ENCODE data around the gene C1QBP. TPM values are rescaled to one million over a fixed set of nuclear protein-coding genes. Genes with fewer than 3 reads are reported as not detected.
"Not testable (repeated sequence)": the region's sequence is repeated elsewhere in the genome, so short reads cannot be mapped to it uniquely, and the experiment has no call there.

Gene C1QBP
- total RNA-seq, 1 donor from 2014 or later: 232 TPM

GRCh38 chr17:5439446-5439764 lies 450 bp upstream of the C1QBP start:
- Histone ChIP-seq H3K4me3 (ENCODE audit: low read depth, low read length) (no peak overlapping the region), H3K36me3 (ENCODE audit: control insufficient read depth, insufficient read depth, low read length) (peaks cover 3% of the 10 kb centered on the region), H3K27me3 (ENCODE audit: control insufficient read depth, insufficient read depth, low read length) (no peaks in the 10 kb centered on the region)
- no peak for TF ChIP-seq CTCF (IDR thresholded peaks at IDR 0.05; ENCODE audit: insufficient read depth, low read length, poor library complexity, severe bottlenecking)
- no peak for DNase-seq (ENCODE audit: low read depth)

GRCh38 chr17:5437721-5438317 lies 1.1 kb downstream of the C1QBP start:
- H3K27me3 ChIP-seq (ENCODE audit: control insufficient read depth, insufficient read depth, low read length): no peaks in the 10 kb centered on the region
- H3K4me3 ChIP-seq (ENCODE audit: low read depth, low read length): peak overlapping the region; percentile 79
- peaks cover 7% of the 10 kb centered on the region for H3K36me3 ChIP-seq (ENCODE audit: control insufficient read depth, insufficient read depth, low read length)
- DNase-seq (ENCODE audit: low read depth): no peak
- no peak for TF ChIP-seq CTCF (IDR thresholded peaks at IDR 0.05; ENCODE audit: insufficient read depth, low read length, poor library complexity, severe bottlenecking)

- H3K4me3 ChIP-seq (ENCODE audit: low read depth, low read length); H3K27me3 ChIP-seq (ENCODE audit: control insufficient read depth, insufficient read depth, low read length); H3K36me3 ChIP-seq (ENCODE audit: control insufficient read depth, insufficient read depth, low read length); DNase-seq (ENCODE audit: low read depth): not testable (repeated sequence)
Measured at GRCh38 chr17:5435781-5436315, 3.1 kb downstream of the C1QBP start.

GRCh38 chr17:5434984-5435383 lies 4.0 kb downstream of the C1QBP start:
- H3K36me3 ChIP-seq (ENCODE audit: control insufficient read depth, insufficient read depth, low read length): peaks cover 7% of the 10 kb centered on the region
- H3K27me3 ChIP-seq (ENCODE audit: control insufficient read depth, insufficient read depth, low read length): no peaks in the 10 kb centered on the region
- no peak overlapping the region for H3K4me3 ChIP-seq (ENCODE audit: low read depth, low read length)
- TF ChIP-seq CTCF (IDR thresholded peaks at IDR 0.05; ENCODE audit: insufficient read depth, low read length, poor library complexity, severe bottlenecking): no peak
- no peak for DNase-seq (ENCODE audit: low read depth)

- no peak overlapping the region for H3K4me3 ChIP-seq (ENCODE audit: low read depth, low read length)
- DNase-seq (ENCODE audit: low read depth): no peak
- peaks cover 10% of the 10 kb centered on the region for H3K36me3 ChIP-seq (ENCODE audit: control insufficient read depth, insufficient read depth, low read length)
- no peaks in the 10 kb centered on the region for H3K27me3 ChIP-seq (ENCODE audit: control insufficient read depth, insufficient read depth, low read length)
- TF ChIP-seq CTCF (IDR thresholded peaks at IDR 0.05; ENCODE audit: insufficient read depth, low read length, poor library complexity, severe bottlenecking): no peak
Measured at GRCh38 chr17:5431949-5432556, 6.9 kb downstream of the C1QBP start.

- H3K36me3 ChIP-seq (ENCODE audit: control insufficient read depth, insufficient read depth, low read length); H3K27me3 ChIP-seq (ENCODE audit: control insufficient read depth, insufficient read depth, low read length); H3K4me3 ChIP-seq (ENCODE audit: low read depth, low read length); DNase-seq (ENCODE audit: low read depth): not testable (repeated sequence)
Measured at GRCh38 chr17:5431234-5431633, 7.7 kb downstream of the C1QBP start.

Data from kidney epithelial cell (primary cell).